Stimulated activated CD4-positive, alpha-beta T cell treated with anti-CD3 and anti-CD28 coated beads, Interleukin-15, amount 100 ng/mL, for 48 hours (primary cell): Measurements from ENCODE around the gene PTDSS2.
A peak's percentile ranks its signal among the peaks of the same experiment; 100 is the strongest.

Experiments
- DNase-seq, 2 donors: peaks; one replicate each; pipeline ENCODE4 v3.0.0-alpha.2; 2020; ENCODE audit warnings: low read depth in 2 of 2

Gene PTDSS2

GRCh38 chr11:530960-531831 is 81.1 kb downstream of the PTDSS2 start:
- no peak for DNase-seq

- no peak for DNase-seq
Measured at GRCh38 chr11:531919-532526, 81.9 kb downstream of the PTDSS2 start.

GRCh38 chr11:532527-532985 is 82.5 kb downstream of the PTDSS2 start:
- no peak for DNase-seq

GRCh38 chr11:532986-533585 is 83.0 kb downstream of the PTDSS2 start:
- no peak for DNase-seq

GRCh38 chr11:533586-534395 is 83.7 kb downstream of the PTDSS2 start:
- no peak for DNase-seq

- DNase-seq: no peak
Measured at GRCh38 chr11:534396-535209, 84.5 kb downstream of the PTDSS2 start.

GRCh38 chr11:535210-535518 is 85.1 kb downstream of the PTDSS2 start:
- no peak for DNase-seq

GRCh38 chr11:535519-536454 is 85.7 kb downstream of the PTDSS2 start, which contains the start of gene HRAS:
Gene HRAS, minus strand, starts transcription at chr11:535576.
- DNase-seq: peak; percentile 90 to 92

- DNase-seq: peak; percentile 75 to 87
Measured at GRCh38 chr11:536841-537621, 87.0 kb downstream of the PTDSS2 start, which contains the start of gene LRRC56. Gene LRRC56, plus strand, starts transcription at chr11:537527. Its CDS starts 3,158 bp downstream, at chr11:540685.

GRCh38 chr11:537622-538430 is 87.7 kb downstream of the PTDSS2 start:
- no peak for DNase-seq

GRCh38 chr11:538431-539051 is 88.5 kb downstream of the PTDSS2 start:
- no peak for DNase-seq

GRCh38 chr11:539971-540481 is 89.9 kb downstream of the PTDSS2 start:
- DNase-seq: no peak
